HG03280 (cell line): ENCODE measurements around the gene CDKAL1.

ENCODE experiments used
- ATAC-seq: cut with Tn5 transposase; IDR thresholded peaks from one replicate; pipeline ENCODE4 v1.9.1; 2021; ENCODE audit warnings: mild to moderate bottlenecking, moderate library complexity; ENCODE audit not compliant: unreplicated experiment

Gene CDKAL1

GRCh38 chr6:21263531-21264287 is 729.5 kb downstream of the CDKAL1 start:
- no peak for ATAC-seq

GRCh38 chr6:21264288-21265033 is 730.2 kb downstream of the CDKAL1 start:
- ATAC-seq, result no peak

DNA sequence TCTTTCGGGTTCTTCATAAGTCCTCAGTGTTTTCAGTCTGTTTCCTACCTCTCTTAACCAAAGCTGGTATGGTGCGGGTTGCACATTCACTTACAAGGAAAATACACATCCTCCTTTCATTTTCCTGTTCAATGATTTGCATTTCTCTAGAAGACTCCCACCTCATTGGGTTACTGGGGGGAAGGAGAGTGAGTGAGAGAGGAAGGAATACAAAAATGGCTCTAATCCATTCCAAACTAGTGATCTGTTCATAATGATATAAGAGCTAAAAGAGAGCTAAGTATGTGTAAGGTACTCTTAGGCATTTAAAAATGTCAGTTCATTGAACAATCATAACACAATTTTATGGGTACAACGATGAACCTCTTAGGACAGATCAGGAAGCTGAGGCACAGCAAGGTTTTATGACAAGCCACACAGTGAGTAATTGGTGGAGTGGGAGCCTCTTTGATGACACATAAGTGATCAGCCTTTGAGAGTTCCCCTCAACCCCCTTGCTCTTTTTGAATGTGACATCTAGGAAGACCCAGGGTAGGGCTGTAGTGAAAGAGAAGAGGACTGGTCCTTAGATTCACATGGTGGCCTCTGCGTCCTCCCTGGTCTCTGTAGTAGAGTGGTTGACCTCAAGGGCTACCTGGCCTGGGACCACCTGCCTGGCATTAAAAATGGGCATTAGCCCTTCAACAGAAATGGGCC is 730.9 kb downstream of the CDKAL1 start:
- no peak for ATAC-seq

DNA sequence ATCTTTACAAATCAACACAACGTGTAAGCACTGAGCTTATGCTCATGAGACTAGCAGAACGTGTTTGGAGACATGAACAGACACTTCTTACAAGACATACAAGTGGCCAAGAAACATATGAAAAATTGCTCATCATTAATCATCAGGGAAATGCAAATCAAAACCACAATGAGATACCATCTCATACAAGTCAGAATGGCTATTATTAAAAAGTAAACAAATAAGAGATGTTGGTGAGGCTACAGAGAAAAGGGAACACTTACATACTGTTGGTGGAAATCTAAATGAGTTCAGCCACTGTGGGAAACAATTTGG is 731.4 kb downstream of the CDKAL1 start:
- no peak for ATAC-seq

DNA sequence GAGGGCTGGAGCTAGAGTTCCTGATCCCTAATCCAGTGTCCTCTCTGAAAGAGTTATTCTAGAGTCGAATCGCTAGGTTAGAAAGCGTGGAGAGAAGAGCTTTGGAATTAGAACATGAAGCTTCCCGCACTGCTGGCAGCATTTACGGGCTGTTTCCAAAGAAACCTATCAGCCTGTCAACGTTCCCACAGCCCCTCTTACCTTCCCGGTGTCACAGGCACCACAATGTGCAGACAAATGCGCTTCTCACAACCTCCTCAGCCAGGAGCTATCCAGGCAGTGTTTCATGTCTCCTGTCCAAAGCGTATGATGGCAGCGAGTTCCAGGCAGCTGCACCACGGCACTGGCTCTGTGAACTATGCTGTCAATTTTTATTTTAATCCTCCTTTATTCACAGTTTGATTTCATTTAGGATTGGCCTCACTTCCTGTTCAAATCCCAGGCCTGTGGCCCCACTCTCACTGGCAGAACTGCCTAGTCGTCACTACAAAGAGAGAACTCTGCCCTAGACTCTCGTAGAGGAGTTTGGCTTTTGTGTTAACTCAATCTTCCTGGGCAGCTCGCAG is 736.5 kb downstream of the CDKAL1 start:
- ATAC-seq, result no peak

DNA sequence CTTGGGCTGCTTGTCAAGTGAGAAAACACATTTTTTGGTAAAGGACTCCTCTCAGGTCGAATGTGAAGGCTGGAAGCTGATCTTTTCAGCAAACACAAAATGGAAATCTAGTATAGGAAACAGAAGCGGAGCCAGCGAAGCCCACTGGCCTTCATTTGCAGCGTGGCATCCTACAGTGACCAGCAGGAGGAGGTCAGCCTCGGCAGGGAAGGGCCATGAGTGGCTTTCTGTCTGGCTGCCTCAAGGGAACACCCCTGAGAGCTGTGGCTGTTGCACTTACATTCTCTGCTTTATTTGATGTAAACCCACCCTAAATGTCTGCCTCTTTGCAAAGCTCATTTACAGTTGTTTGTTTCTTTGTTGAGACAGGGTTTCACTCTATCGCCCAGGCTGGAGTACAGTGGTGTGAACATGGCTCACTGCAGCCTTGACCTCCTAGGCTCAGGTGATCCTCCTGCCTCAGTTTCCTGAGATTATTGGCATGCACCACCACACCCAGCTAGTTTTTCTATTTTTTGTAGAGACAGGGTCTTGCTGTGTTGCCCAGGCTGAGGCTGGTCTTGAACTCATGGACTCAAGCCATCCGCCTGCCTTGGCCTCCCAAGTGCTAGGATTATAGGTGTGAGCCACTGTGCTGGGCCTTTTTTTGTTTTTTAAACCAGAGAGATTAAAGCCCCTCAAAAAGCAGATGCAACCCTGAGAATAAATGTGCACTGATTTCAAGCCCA is 737.3 kb downstream of the CDKAL1 start:
- no peak for ATAC-seq

DNA sequence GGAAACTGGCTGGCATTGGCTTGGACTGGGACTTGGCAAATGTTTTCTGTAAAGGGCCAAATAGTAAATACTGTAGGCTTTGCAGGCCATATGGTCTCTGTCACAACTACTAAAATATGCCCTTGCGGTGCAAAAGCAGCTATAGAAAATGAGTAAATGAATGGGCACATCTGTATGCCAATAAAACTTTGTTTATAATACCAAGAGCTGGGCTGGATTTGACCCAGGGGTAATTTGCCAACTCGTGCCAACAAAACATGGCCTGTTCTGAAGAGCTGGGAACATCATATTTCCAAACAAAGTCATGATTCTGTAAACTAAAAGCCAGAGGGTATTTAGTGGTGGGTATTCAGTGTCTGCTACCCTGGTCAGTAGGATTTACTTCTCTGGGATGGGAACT is 739.2 kb downstream of the CDKAL1 start:
- ATAC-seq, result no peak

GRCh38 chr6:21274851-21275250 is 740.6 kb downstream of the CDKAL1 start:
- ATAC-seq, result no peak

GRCh38 chr6:21277601-21278374 is 743.5 kb downstream of the CDKAL1 start:
- no peak for ATAC-seq

- no peak for ATAC-seq
Measured at GRCh38 chr6:21278375-21278745, 744.1 kb downstream of the CDKAL1 start.

- ATAC-seq, result no peak
Measured at GRCh38 chr6:21279619-21280018, 745.4 kb downstream of the CDKAL1 start.

DNA sequence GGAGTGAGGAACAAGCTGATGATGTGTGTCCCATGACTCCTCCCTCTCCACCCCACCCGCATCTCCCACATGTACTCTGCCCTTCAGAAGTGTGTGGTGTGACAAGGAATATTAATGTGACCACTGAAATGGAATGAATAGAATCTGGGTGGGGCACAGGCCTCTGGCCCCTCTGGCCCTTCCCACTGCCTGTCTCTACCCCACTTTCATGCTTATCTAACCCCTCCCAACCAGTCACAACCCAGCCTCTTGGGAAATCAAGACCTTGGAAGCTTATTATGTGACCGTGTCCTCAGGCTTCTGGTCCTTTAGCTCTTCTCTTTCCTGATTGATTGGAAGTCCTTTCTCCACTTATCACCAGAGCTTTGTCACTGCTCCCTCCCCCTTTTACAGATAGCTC is 747.1 kb downstream of the CDKAL1 start:
- ATAC-seq, result no peak
